Measurements from ENCODE around the gene TPCN2. TPM values are rescaled to one million over a fixed set of nuclear protein-coding genes. Genes with fewer than 3 reads are reported as not detected.

TPCN2 gene
- total and polyA plus RNA-seq, 9 of the 15 experiments (the other 6 are each of a cell fraction or from before 2014, with no cell fraction given) = 0.66 to 10.2 (median 4.6) TPM

DNA sequence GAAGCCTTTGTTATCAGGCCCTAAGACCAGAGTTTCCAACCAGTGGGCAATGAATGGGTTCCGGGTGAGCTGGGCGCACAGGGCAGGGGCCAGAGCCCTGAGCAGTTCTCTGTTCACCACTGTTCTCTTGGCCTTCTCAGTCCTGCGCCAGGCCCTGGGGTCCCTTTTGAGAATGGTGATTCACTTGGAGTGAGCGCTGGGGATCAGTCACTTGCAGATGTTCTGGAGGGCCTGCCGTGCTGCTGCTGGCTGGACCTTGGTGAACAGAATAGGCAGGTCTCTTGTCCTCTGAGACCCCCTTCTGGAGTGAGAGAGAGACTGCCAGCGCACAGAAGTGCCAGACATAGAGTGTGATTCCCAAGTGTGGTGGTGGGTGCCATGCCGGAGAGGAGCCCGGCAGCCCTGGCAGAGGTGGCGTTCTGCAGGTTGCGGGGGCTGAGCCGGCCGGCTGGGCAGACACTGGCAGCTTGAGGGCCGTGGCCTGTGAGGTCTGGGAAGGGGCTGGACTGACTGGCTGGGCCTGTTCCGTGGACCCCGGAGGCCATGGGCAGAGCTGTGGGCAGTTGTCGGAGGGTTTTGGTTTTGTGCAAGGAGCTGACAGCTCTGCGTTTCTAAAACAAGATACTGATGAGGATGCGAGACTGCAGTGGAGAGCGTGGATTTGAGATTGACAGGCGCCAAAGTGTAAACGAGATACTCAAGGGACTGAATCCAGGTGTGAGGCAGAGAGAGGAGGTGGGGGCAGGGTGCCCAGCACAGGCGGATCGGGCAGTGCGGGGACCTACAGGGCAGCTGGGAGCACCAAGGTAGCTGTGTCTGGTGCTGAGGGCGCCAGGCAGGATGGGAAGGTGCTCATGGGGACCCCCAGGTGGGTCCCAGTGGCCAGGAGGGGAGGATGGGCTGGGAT is 12.3 kb downstream of the TPCN2 start (continued):
- no peak for TF ChIP-seq ZNF507 (tag; conservative IDR thresholded peaks at IDR 0.05)
- no peak for TF ChIP-seq CTCF (IDR thresholded peaks at IDR 0.05 in 2 of 3, conservative IDR thresholded peaks at IDR 0.05 in 1 of 3; ENCODE audit: insufficient read depth in 2 of 3, low read depth in 1 of 3, low read length in 3 of 3)
- no peak for TF ChIP-seq SIN3B (IDR thresholded peaks at IDR 0.05; ENCODE audit: low read depth)
- no peak for TF ChIP-seq ESRRB (CRISPR knock-in tag; IDR thresholded peaks at IDR 0.05; ENCODE audit: borderline replicate concordance)
- TF ChIP-seq BRF2 (IDR thresholded peaks at IDR 0.05; ENCODE audit: borderline replicate concordance, insufficient read depth, insufficient read length) = no peak
- TF ChIP-seq FOXA3 (CRISPR knock-in tag; conservative IDR thresholded peaks at IDR 0.05 in 1 of 2, IDR thresholded peaks at IDR 0.05 in 1 of 2) = no peak
- TF ChIP-seq, protein P1, sequence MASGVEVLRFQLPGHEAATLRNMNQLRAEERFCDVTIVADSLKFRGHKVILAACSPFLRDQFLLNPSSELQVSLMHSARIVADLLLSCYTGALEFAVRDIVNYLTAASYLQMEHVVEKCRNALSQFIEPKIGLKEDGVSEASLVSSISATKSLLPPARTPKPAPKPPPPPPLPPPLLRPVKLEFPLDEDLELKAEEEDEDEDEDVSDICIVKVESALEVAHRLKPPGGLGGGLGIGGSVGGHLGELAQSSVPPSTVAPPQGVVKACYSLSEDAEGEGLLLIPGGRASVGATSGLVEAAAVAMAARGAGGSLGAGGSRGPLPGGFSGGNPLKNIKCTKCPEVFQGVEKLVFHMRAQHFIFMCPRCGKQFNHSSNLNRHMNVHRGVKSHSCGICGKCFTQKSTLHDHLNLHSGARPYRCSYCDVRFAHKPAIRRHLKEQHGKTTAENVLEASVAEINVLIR (CRISPR knock-in tag; IDR thresholded peaks at IDR 0.05) = no peak
- TF ChIP-seq, protein P2, sequence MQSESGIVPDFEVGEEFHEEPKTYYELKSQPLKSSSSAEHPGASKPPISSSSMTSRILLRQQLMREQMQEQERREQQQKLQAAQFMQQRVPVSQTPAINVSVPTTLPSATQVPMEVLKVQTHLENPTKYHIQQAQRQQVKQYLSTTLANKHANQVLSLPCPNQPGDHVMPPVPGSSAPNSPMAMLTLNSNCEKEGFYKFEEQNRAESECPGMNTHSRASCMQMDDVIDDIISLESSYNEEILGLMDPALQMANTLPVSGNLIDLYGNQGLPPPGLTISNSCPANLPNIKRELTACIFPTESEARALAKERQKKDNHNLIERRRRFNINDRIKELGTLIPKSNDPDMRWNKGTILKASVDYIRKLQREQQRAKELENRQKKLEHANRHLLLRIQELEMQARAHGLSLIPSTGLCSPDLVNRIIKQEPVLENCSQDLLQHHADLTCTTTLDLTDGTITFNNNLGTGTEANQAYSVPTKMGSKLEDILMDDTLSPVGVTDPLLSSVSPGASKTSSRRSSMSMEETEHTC (IDR thresholded peaks at IDR 0.05) = no peak
- no peak for TF ChIP-seq ZBTB9 (CRISPR knock-in tag; IDR thresholded peaks at IDR 0.05)

Measured in K562 (cell line).